WERI-Rb-1 (cell line): ENCODE measurements around the gene TNFRSF8.

ENCODE experiments used
- DNase-seq: peaks from one replicate; pipeline ENCODE4 v3.0.0-alpha.2; 2020
- H3K27ac ChIP-seq: fragments of 250-450 bp; sonication (Bioruptor Pico); 2 replicates; pipeline ENCODE4 v1.5.1; 2020; ENCODE audit warnings: mild to moderate bottlenecking, moderate library complexity
- H3K27me3 ChIP-seq: fragments of 250-450 bp; sonication (Bioruptor Pico); 2 replicates; pipeline ENCODE4 v1.5.1; 2021; ENCODE audit warnings: mild to moderate bottlenecking, low read depth, moderate library complexity; ENCODE audit not compliant: insufficient read depth, severe bottlenecking
- H3K36me3 ChIP-seq: fragments of 250-450 bp; sonication (Bioruptor Pico); 2 replicates; pipeline ENCODE4 v1.5.1; 2020; ENCODE audit warnings: mild to moderate bottlenecking, moderate library complexity
- H3K4me3 ChIP-seq: 2 replicates; pipeline ENCODE4 v1.5.1; 2011; ENCODE audit warnings: low read depth, mild to moderate bottlenecking, control low read depth, low read length
- H3K9me3 ChIP-seq: fragments of 250-450 bp; sonication (Bioruptor Pico); 2 replicates; pipeline ENCODE4 v1.5.1; 2021; ENCODE audit warnings: mild to moderate bottlenecking, moderate library complexity; ENCODE audit not compliant: severe bottlenecking
- TF ChIP-seq, protein P1 (sequence below): IDR thresholded peaks from 2 replicates; pipeline ENCODE4 v1.5.1; 2011; ENCODE audit warnings: low read depth, mild to moderate bottlenecking, control low read depth, inconsistent platforms, low read length

TNFRSF8 gene

DNA sequence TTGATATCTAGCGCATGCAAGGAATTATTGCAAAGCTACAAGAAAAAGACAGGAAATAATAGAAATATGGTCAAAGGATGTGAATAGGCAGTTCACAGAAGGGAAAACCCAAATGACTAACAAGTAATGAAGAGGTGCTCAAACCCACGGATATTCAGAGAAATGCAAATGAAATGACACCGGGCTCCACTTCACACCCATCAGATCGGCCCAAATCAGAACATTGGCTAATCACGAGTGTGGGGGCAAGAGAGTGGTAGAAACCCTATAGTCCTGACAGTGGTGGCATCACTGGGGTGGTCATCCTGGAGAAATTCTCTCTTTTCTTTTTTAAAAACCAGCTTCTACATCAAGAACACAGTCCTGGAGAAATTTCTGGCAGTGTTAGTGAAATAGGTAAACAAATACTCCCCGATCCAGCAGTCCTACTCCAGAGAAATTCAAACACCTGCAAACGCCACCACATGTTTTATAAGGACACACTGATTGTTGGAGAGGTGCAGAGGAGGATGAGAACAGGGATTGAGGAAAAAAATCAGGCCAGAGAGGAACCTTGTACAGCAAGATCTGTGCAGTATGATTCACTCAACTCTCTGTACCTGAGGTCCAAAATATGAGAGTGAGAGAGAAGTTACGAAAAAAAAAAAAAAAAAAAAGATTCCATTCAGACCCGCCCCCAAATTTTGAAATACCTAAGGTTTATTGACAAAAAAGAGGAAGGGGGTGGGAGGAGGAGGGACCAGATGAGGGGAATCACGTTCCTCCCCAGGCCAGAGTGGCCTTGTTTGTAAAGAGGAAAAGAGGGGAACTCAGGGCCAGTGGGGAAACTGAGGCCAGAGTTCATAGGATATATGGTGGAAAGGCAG is 94.5 kb downstream of the TNFRSF8 start:
- Histone ChIP-seq H3K9me3 (no peaks in the 10 kb centered on the region), H3K27me3 (no peaks in the 10 kb centered on the region), H3K36me3 (no peaks in the 10 kb centered on the region), H3K4me3 (no peak overlapping the region), H3K27ac (no peak overlapping the region)
- TF ChIP-seq, protein P1, sequence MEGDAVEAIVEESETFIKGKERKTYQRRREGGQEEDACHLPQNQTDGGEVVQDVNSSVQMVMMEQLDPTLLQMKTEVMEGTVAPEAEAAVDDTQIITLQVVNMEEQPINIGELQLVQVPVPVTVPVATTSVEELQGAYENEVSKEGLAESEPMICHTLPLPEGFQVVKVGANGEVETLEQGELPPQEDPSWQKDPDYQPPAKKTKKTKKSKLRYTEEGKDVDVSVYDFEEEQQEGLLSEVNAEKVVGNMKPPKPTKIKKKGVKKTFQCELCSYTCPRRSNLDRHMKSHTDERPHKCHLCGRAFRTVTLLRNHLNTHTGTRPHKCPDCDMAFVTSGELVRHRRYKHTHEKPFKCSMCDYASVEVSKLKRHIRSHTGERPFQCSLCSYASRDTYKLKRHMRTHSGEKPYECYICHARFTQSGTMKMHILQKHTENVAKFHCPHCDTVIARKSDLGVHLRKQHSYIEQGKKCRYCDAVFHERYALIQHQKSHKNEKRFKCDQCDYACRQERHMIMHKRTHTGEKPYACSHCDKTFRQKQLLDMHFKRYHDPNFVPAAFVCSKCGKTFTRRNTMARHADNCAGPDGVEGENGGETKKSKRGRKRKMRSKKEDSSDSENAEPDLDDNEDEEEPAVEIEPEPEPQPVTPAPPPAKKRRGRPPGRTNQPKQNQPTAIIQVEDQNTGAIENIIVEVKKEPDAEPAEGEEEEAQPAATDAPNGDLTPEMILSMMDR = no peak
- DNase-seq = no peak

DNA sequence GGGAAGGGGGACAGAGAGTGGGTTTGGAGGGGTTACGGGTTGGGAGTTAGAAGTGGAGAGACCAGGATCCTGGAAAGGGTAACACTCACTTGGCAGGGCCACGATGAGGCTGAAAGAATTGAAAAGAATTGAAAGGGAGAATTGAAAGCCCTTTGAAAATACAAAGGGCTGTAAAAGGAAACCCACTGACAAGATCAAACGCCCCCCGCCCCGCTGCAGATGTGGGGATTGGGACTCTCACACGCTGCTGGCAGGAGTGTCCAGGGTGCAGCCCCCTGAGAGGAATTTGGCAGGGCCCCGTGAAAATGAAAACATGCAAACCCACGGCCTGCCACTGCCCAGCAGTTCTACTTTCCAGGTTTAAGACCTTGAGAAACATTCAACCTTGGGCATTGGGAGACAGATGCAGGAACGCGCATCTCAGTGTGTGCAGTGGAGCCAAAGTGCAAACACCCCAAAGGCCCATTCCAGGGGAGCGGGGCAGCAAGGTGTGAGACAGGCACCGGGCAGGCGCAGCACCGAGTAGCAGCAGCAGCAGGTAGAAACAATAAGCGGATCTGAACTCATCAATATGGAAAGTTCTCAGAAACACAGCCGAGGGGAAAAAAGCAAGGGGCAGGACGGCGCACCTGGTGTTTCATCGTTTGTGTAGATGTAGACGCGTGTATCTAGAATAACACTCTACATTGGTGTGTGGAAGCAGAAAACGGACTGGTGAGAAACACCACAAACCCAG is 95.4 kb downstream of the TNFRSF8 start:
- TF ChIP-seq, protein P1 = no peak
- H3K9me3 ChIP-seq = no peaks in the 10 kb centered on the region
- H3K36me3 ChIP-seq = no peaks in the 10 kb centered on the region
- DNase-seq = no peak
- peaks cover 7% of the 10 kb centered on the region for H3K27me3 ChIP-seq
- H3K4me3 ChIP-seq = no peak overlapping the region
- no peak overlapping the region for H3K27ac ChIP-seq

DNA sequence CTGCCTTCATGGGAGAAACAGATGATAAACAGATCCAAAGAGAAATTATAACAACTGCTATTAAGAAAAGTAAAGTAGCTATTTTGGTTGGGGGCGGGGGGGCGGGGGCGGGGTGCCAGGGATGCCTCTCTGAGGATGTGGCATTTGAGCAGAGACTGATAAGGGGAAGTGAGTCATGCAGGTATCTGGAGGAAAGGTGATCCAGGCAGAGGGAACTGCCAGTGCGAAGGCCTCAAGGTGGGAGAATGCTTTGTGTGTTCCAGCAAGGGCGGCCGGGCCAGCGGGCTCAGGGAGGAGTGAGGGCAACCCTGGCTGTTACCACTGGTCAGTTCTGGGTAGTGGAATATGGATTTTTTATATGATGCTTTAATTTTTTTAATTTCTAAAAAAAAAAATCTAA is 96.7 kb downstream of the TNFRSF8 start:
- Histone ChIP-seq H3K9me3 (no peaks in the 10 kb centered on the region), H3K4me3 (no peak overlapping the region), H3K27ac (no peak overlapping the region), H3K27me3 (peaks cover 18% of the 10 kb centered on the region), H3K36me3 (no peaks in the 10 kb centered on the region)
- DNase-seq = no peak
- TF ChIP-seq, protein P1 = no peak

DNA sequence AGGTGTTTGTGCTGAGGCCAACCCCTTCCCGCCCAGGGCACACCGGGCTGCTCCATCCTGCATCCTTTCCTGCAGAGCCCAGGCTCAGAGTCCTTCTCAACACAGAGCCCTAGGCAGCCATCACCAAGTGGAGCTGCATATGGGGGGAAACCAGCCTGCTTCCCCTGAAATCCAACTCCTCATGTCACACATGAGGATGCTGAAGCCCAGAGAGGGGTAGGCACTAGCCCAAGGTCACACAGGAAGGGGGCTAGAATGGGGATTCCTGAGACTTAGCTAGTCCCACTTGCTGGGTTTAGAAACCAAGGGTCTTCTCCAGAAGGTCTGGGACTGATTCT is 98.2 kb downstream of the TNFRSF8 start:
- Histone ChIP-seq H3K27me3 (peaks cover 33% of the 10 kb centered on the region), H3K27ac (no peak overlapping the region), H3K36me3 (no peaks in the 10 kb centered on the region), H3K4me3 (no peak overlapping the region), H3K9me3 (no peaks in the 10 kb centered on the region)
- DNase-seq = no peak
- TF ChIP-seq, protein P1 = no peak

DNA sequence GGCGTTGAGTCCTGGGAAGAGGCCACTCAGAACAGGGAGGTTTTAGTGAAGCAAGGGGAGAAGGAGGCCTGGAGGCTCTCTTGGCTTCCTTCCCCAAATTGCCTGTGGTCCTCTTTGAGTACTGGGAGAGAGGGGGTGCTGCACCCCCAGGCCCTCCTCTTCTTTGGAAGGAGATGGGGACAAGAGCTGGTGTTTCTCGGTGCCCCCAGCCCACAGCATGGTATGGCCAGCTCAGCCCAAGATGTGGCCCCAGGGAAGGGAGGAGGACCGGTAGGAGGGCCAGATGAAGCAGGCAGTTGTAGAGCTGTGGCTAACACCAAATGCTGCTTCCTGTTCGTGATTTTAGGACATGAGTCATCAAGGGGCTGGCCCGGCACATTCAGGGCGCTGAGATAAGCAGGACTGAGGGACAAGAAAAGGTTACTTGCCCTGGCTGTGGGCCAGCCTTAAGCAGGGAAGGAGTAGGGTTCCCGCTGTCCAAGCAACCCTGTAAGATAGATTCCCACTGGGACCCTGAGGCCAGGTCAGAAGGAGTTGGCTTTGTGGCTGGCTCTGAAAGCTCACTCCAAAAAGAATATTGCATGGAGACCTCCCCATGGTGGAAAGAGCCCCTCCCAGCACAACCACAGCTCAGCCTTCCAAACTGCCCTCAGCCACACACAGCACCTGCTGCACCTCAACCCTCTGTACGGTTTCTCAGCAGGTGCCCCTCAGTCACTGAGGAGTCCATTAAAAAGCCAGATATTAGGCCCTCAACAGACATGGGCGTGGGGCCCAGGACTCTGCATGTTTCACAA is 98.8 kb downstream of the TNFRSF8 start:
- no peaks in the 10 kb centered on the region for H3K36me3 ChIP-seq
- TF ChIP-seq, protein P1 = no peak
- H3K27me3 ChIP-seq = peaks cover 39% of the 10 kb centered on the region
- no peak overlapping the region for H3K27ac ChIP-seq
- no peak overlapping the region for H3K4me3 ChIP-seq
- no peak for DNase-seq
- no peaks in the 10 kb centered on the region for H3K9me3 ChIP-seq
